T1000 (cell line): ENCODE measurements around the gene METTL8.
A peak's percentile ranks its signal among the peaks of the same experiment; 100 is the strongest.
"Not testable (repeated sequence)": the region's sequence is repeated elsewhere in the genome, so short reads cannot be mapped to it uniquely, and the experiment has no call there.

Source experiments
- DNase-seq: peaks from one replicate; lab custom pipeline; 2025; ENCODE audit warnings: mixed read lengths; lab: John Stamatoyannopoulos, UW

The METTL8 gene

GRCh38 chr2:171401947-171402346, 31.8 kb downstream of the METTL8 start:
- DNase-seq = no peak

- DNase-seq = no peak
Measured at GRCh38 chr2:171400395-171400794, 33.4 kb downstream of the METTL8 start.

DNA sequence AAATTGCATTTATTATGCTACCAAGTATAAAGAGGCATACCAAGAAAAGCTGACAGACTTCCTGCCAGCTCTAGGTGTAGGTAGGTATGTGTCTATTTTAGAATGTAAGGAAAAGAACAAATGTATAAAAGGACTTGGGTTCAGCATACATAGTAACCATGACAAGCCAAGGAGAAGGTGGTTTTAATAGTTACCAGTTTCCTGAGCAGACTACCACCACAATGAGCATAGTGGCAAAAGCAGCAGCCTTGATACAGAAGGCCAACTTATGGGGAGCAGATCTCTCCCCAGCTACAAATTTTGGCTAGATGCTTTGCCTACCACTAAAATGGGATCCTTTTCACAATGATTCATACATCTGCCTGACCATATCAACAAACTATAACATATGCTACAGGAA, 34.5 kb downstream of the METTL8 start:
- DNase-seq = no peak

DNA sequence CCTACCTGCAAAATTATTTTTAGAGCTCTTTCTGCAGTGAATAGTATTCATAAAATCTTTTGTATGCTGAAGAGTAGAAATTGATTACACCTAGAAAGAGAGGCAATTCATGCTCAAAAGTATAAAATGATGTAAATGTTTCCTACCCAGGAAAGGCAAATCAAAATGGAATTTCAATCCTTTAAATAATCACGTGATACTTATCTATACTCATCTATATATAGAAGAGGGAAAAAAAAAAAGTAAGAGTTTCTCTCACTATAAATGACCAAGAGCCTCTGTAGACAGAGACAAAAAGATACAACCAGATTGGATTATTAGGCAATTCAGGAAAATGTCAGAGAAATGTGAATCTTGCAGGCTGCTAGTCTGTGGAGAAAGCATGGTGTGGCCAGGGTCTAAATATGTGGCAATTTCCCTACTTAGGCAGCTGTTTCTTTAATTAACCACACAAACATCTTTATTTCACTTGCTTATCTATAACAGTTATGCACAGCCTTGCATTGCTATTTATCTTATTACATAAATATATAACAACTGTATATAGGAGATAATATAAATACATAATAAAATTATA, 39.5 kb downstream of the METTL8 start:
- no peak for DNase-seq

- DNase-seq = no peak
Measured at GRCh38 chr2:171393487-171393886, 40.3 kb downstream of the METTL8 start.

GRCh38 chr2:171391532-171391931, 42.3 kb downstream of the METTL8 start:
- DNase-seq = no peak

GRCh38 chr2:171390941-171391516, 42.8 kb downstream of the METTL8 start:
- DNase-seq = no peak

DNA sequence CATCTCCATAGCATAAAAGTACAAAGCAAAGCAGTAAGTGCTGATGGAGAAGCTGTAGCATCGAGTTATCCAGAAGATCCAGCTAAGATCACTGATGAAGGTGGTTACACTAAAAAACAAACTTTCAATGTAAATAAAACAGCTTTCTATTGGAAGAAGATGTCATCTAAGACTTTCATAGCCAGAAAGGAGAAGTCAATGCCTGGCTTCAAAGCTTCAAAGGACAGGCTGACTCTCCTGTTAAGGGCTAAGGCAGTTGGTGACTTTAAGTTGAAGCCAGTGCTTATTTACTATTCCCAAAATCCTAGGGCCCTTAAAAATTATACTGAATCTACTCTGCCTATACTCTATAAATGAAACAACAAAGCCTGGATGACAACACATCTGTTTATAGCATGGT, 44.0 kb downstream of the METTL8 start:
- no peak for DNase-seq

- no peak for DNase-seq
Measured at GRCh38 chr2:171389325-171389724, 44.5 kb downstream of the METTL8 start.

- DNase-seq = no peak
Measured at GRCh38 chr2:171387052-171387451, 46.7 kb downstream of the METTL8 start.

- no peak for DNase-seq
Measured at GRCh38 chr2:171386627-171387026, 47.2 kb downstream of the METTL8 start.

DNA sequence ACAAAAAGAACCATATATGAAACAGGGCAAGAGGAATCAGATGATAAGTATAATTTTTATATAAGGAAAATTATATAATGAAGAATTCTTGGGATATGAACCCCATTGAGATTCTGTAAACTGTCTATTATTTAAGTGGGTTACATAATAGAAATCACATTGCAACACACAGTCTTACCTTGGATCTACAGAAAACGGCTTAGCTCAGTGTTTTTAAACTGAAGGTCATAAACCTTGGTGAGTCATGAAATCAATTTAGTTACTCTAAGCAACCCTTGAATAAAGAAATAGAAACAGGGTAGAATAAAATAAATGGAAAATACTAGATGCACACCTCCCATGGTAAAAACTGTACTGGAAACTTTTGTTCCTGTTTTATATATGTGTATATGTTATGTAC, 50.7 kb downstream of the METTL8 start:
- no peak for DNase-seq

DNA sequence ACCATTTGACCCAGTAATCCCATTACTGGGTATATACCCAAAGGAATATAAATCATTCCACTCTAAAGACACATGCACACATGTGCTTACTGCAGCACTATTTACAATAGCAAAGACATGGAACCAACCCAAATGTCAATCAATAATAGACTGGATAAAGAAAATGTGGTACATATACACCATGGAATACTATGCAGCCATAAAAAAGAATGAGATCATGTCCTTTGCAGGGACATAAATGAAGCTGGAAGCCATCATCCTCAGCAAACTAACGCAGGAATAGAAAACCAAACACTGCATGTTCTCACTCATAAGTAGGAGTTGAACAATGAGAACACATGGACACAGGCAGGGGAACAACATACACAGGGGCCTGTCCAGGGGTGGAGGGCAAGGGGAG, 51.6 kb downstream of the METTL8 start:
- not testable (repeated sequence) for DNase-seq

GRCh38 chr2:171377852-171378251, 55.9 kb downstream of the METTL8 start:
- DNase-seq = not testable (repeated sequence)

- DNase-seq = no peak
Measured at GRCh38 chr2:171367692-171368091, 66.1 kb downstream of the METTL8 start.

DNA sequence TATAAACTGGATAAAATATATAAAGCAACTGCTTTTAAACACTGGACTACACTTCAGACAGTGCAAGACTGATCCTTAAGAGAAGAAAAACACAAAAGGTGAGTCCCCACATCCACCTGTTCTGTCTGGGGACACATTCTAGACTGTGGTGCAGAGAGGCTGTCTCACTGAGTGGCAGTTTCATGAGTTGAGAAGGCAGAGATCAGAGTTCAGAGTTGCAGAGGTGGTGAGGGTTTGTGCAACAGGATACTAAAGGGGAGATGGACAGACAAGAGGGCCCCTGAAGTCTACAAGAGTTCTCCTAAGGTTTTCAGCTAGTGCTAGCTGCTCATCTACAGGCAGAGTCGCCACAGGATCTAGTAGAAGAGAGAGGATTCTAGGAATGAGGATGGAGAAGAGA, 68.0 kb downstream of the METTL8 start:
- no peak for DNase-seq

DNA sequence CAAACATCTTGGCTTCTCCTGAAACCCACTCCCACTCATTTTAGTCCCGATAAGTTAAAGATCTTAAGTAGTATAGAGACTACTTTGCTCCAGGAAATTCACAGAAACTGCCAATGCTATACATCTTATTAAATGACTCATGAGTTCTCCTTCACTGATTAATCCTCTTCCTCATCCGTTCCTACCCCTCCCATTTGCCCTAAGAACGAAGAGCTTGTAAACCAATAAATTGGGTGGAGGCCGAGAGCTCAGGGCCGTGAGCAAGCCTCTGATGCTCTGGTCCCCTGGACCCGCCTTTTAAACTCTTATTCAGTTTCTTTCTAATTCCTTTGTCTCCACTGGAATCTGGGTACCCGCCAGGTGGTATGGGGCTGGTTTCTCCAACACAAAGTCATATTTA, 68.6 kb downstream of the METTL8 start:
- DNase-seq = peak; percentile 2

DNA sequence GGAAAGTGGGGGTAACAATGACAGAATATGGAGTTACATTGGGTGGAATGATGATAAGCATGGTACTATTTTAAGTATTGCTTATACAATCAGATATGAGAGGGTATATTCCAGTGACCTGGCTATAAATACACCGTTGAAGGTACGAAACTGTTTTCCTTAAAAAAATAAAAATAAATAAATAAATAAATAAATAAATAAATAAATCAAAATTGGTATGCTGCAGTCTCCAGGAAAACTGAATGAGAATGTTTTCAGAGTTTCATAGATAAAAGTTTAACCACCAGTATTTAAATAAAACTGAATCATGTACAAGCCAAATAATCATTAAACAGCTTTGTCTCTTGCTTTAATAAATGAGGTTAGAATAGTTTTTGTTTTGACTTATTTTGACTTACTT, 71.4 kb downstream of the METTL8 start:
- DNase-seq = no peak

- no peak for DNase-seq
Measured at GRCh38 chr2:171360905-171361304, 72.9 kb downstream of the METTL8 start.

DNA sequence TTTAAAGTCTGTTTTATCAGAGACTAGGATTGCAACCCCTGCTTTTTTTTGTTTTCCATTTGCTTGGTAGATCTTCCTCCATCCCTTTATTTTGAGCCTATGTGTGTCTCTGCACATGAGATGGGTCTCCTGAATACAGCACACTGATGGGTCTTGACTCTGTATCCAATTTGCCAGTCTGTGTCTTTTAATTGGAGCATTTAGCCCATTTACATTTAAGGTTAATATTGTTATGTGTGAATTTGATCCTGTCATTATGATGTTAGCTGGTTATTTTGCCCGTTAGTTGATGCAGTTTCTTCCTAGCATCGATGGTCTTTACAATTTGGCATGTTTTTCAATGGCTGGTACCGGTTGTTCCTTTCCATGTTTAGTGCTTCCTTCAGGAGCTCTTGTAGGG, 80.0 kb downstream of the METTL8 start:
- DNase-seq = not testable (repeated sequence)

GRCh38 chr2:171348056-171348455, 85.7 kb downstream of the METTL8 start:
- DNase-seq = no peak

DNA sequence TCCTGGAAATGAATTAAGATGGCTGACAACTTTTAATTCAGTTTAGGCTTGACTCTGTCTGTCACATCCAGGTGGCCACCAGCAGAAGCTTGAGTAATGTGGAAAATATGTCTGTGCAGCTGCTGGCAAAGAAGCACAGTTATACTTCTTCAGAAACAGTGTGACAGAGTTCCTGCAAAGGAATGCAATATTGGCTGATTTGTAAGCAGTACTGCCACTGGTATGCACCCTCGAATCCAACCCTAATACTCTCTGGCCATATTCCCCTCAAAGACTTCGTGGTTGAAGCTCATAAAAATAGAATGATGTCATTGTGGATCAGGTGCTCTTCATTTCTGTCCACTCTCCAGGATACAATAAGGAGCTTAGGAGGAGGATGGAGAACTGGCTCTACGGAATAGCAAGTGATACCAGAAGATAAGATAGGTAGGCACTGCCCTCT, 86.2 kb downstream of the METTL8 start:
- peak; percentile 48 for DNase-seq

GRCh38 chr2:171346723-171347557, 86.8 kb downstream of the METTL8 start:
- no peak for DNase-seq
